HEK293 (cell line): Measurements from ENCODE around the gene IBTK.

ENCODE experiments used
- CTCF ChIA-PET: fragments of 350-600 bp; formaldehyde crosslinking; extraction: SDS; loops from one replicate; lab custom pipeline; 2021; ENCODE audit warnings: antibody characterized with exemption; lab: Yijun Ruan, JAX
- POLR2A ChIA-PET: fragments of 300-600 bp; formaldehyde crosslinking; extraction: SDS; loops from one replicate; lab custom pipeline; 2020; ENCODE audit warnings: antibody characterized with exemption, inconsistent platforms; lab: Yijun Ruan, JAX
- H3K27ac ChIP-seq: fragments of 200-500 bp; sonication (Bioruptor generic); 2 replicates; pipeline ENCODE4 v1.5.1; 2014; ENCODE audit warnings: low read depth, low read length, control low read depth, inconsistent platforms; ENCODE audit errors: extremely low read depth
- H3K36me3 ChIP-seq, 2 experiments: fragments of 200-500 bp in 1 of 2; sonication (Bioruptor generic) in 1 of 2; 1 replicate in 1 of 2; 2 replicates in 1 of 2; pipeline ENCODE4 v1.5.1; 2014 to 2017; ENCODE audit warnings: inconsistent platforms in 2 of 2, low read length in 2 of 2; ENCODE audit not compliant: control insufficient read depth in 2 of 2, insufficient read depth in 1 of 2
- H3K4me1 ChIP-seq: fragments of 200-500 bp; sonication (Bioruptor generic); 2 replicates; pipeline ENCODE4 v1.5.1; 2014; ENCODE audit warnings: mild to moderate bottlenecking, low read length, inconsistent platforms; ENCODE audit not compliant: control insufficient read depth, insufficient read depth
- H3K4me3 ChIP-seq: 2 replicates; pipeline ENCODE4 v1.5.1; 2011; ENCODE audit warnings: low read depth, mild to moderate bottlenecking, control low read depth, low read length, moderate library complexity
- H3K9me3 ChIP-seq: fragments of 200-500 bp; sonication (Bioruptor generic); 2 replicates; pipeline ENCODE4 v1.5.1; 2014; ENCODE audit warnings: low read depth, low read length, inconsistent platforms; ENCODE audit not compliant: control insufficient read depth, insufficient read depth
- BCL11B ChIP-seq: fragments of 450-650 bp; formaldehyde crosslinking; IDR thresholded peaks from 2 replicates; pipeline ENCODE4 v1.5.1; 2016; ENCODE audit warnings: low read depth, missing biosample characterization, missing genetic modification characterization
- GLI2 ChIP-seq: fragments of 450-650 bp; formaldehyde crosslinking; IDR thresholded peaks from 2 replicates; pipeline ENCODE4; 2017; ENCODE audit warnings: missing biosample characterization, missing genetic modification characterization, low read depth, borderline replicate concordance
- IKZF3 ChIP-seq: fragments of 450-650 bp; IDR thresholded peaks from 2 replicates; pipeline ENCODE4 v1.5.0; 2018; ENCODE audit warnings: missing biosample characterization, mild to moderate bottlenecking, missing genetic modification characterization, moderate library complexity
- OSR2 ChIP-seq: fragments of 450-650 bp; formaldehyde crosslinking; IDR thresholded peaks from 2 replicates; pipeline ENCODE4 v1.5.1; 2016; ENCODE audit warnings: missing biosample characterization, missing genetic modification characterization
- PRDM1 ChIP-seq: fragments of 450-650 bp; formaldehyde crosslinking; IDR thresholded peaks from 2 replicates; pipeline ENCODE4; 2016; ENCODE audit warnings: missing biosample characterization, missing genetic modification characterization
- ZNF132 ChIP-seq: fragments of 450-650 bp; formaldehyde crosslinking; IDR thresholded peaks from 2 replicates; pipeline ENCODE4 v1.5.1; 2017; ENCODE audit warnings: missing biosample characterization, missing genetic modification characterization, borderline replicate concordance
- ZNF157 ChIP-seq: fragments of 450-650 bp; formaldehyde crosslinking; IDR thresholded peaks from 2 replicates; pipeline ENCODE4 v1.5.1; 2016; ENCODE audit warnings: missing biosample characterization, missing genetic modification characterization
- ZNF175 ChIP-seq: fragments of 450-650 bp; formaldehyde crosslinking; IDR thresholded peaks from 2 replicates; pipeline ENCODE4 v1.5.1; 2016; ENCODE audit warnings: missing biosample characterization, missing genetic modification characterization
- ZNF302 ChIP-seq: fragments of 450-650 bp; formaldehyde crosslinking; IDR thresholded peaks from 2 replicates; pipeline ENCODE4 v1.5.1; 2016; ENCODE audit warnings: missing biosample characterization, missing genetic modification characterization, low read depth
- ZNF510 ChIP-seq: fragments of 450-650 bp; formaldehyde crosslinking; IDR thresholded peaks from 2 replicates; pipeline ENCODE4 v1.5.1; 2018; ENCODE audit warnings: mild to moderate bottlenecking, missing genetic modification characterization, missing biosample characterization; ENCODE audit not compliant: insufficient replicate concordance
- ZNF626 ChIP-seq: fragments of 450-650 bp; sonication (Bioruptor Pico); formaldehyde crosslinking; IDR thresholded peaks from 2 replicates; pipeline ENCODE4 v1.5.1; 2018; ENCODE audit warnings: missing biosample characterization, missing genetic modification characterization, inconsistent platforms
- ZSCAN16 ChIP-seq: fragments of 450-650 bp; formaldehyde crosslinking; IDR thresholded peaks from 2 replicates; pipeline ENCODE4 v1.5.1; 2016; ENCODE audit warnings: missing biosample characterization, missing genetic modification characterization
- TF ChIP-seq, protein P1 (sequence below): fragments of 450-650 bp; IDR thresholded peaks from 2 replicates; pipeline ENCODE4 v1.5.1; 2018; ENCODE audit warnings: missing biosample characterization, missing genetic modification characterization
- TF ChIP-seq, protein P2 (sequence below): fragments of 450-650 bp; formaldehyde crosslinking; IDR thresholded peaks from 2 replicates; pipeline ENCODE4 v1.5.1; 2017; ENCODE audit warnings: missing biosample characterization, missing genetic modification characterization
- TF ChIP-seq, protein P3 (sequence below): fragments of 450-650 bp; formaldehyde crosslinking; IDR thresholded peaks from 2 replicates; pipeline ENCODE4 v1.5.1; 2017; ENCODE audit warnings: missing biosample characterization, missing genetic modification characterization
- TF ChIP-seq, protein P4 (sequence below): fragments of 450-650 bp; formaldehyde crosslinking; IDR thresholded peaks from 2 replicates; pipeline ENCODE4 v1.5.1; 2016; ENCODE audit warnings: missing biosample characterization, missing genetic modification characterization

IBTK gene

DNA sequence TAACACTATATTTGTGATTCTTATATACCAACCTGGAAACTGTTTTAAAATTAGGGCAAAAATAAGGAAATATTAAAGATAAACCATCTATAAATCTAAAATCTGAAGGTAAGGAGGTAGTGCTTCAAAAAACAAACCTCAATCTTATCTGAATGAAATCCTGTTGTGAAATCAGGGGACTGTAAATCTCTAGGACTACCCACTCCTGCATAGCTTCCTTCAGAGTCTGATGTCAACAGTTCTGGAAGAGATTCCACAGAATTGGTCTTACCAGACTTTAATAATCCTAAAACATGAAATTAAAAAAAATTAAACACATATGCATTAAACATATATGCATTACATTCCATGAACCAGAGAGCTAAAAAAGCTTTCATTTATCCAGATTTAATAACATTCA is 51.4 kb downstream of the IBTK start:
- ChIA-PET CTCF (interaction anchor here (1.4 kb wide), 1 partner anchor 18 kb away, joined by 4 read pairs; no protein-coding TSS in a partner anchor), POLR2A (interaction anchor here (0.9 kb wide), 1 partner anchor 10 kb away, joined by 3 read pairs; no protein-coding TSS in a partner anchor)
- H3K4me1 ChIP-seq: no peaks in the 10 kb centered on the region
- TF ChIP-seq ZNF302 (tag by site-specific recombination) (no peak), ZNF132 (no peak)
- TF ChIP-seq, protein P1, sequence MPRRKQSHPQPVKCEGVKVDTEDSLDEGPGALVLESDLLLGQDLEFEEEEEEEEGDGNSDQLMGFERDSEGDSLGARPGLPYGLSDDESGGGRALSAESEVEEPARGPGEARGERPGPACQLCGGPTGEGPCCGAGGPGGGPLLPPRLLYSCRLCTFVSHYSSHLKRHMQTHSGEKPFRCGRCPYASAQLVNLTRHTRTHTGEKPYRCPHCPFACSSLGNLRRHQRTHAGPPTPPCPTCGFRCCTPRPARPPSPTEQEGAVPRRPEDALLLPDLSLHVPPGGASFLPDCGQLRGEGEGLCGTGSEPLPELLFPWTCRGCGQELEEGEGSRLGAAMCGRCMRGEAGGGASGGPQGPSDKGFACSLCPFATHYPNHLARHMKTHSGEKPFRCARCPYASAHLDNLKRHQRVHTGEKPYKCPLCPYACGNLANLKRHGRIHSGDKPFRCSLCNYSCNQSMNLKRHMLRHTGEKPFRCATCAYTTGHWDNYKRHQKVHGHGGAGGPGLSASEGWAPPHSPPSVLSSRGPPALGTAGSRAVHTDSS (tag by site-specific recombination): no peak
- TF ChIP-seq, protein P2, sequence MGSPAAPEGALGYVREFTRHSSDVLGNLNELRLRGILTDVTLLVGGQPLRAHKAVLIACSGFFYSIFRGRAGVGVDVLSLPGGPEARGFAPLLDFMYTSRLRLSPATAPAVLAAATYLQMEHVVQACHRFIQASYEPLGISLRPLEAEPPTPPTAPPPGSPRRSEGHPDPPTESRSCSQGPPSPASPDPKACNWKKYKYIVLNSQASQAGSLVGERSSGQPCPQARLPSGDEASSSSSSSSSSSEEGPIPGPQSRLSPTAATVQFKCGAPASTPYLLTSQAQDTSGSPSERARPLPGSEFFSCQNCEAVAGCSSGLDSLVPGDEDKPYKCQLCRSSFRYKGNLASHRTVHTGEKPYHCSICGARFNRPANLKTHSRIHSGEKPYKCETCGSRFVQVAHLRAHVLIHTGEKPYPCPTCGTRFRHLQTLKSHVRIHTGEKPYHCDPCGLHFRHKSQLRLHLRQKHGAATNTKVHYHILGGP (tag by site-specific recombination): no peak
- no peak overlapping the region for H3K27ac ChIP-seq
- peaks cover 75 to 89% of the 10 kb centered on the region in 2 experiments for H3K36me3 ChIP-seq
- no peaks in the 10 kb centered on the region for H3K9me3 ChIP-seq
- no peak overlapping the region for H3K4me3 ChIP-seq

DNA sequence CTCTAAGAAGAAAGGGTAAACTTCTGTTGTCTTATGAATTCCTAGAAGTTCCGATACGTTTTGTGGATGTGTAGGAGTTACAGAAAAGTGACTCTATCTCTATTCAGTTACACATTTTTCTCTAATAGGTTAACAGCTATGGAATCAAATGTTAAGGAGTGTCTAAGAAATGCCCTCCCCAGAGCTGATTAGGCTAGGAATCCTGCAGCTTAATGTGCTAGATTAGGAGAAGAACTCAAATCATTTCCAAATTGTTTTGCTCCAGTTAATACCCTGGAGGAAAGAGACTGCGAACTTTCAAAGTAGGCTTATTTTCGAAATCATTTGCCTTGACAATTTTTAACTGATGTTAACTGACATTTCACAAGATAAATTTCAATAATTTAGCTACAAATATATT is 51.9 kb downstream of the IBTK start:
- POLR2A ChIA-PET: no interaction called here
- Histone ChIP-seq H3K9me3 (no peaks in the 10 kb centered on the region), H3K36me3 (peaks cover 77 to 91% of the 10 kb centered on the region in 2 experiments), H3K4me3 (no peak overlapping the region), H3K27ac (no peak overlapping the region), H3K4me1 (no peaks in the 10 kb centered on the region)
- CTCF ChIA-PET: interaction anchor here (1.4 to 1.5 kb wide), 2 partner anchors 9 to 18 kb away, joined by 3 to 4 read pairs; no protein-coding TSS in a partner anchor
- TF ChIP-seq GLI2 (tag by site-specific recombination) (no peak), ZNF157 (tag by site-specific recombination) (no peak), OSR2 (tag by site-specific recombination) (no peak), IKZF3 (no peak), ZSCAN16 (tag by site-specific recombination) (no peak), ZNF626 (tag by site-specific recombination) (no peak), BCL11B (tag by site-specific recombination) (no peak), PRDM1 (tag by site-specific recombination) (no peak)

DNA sequence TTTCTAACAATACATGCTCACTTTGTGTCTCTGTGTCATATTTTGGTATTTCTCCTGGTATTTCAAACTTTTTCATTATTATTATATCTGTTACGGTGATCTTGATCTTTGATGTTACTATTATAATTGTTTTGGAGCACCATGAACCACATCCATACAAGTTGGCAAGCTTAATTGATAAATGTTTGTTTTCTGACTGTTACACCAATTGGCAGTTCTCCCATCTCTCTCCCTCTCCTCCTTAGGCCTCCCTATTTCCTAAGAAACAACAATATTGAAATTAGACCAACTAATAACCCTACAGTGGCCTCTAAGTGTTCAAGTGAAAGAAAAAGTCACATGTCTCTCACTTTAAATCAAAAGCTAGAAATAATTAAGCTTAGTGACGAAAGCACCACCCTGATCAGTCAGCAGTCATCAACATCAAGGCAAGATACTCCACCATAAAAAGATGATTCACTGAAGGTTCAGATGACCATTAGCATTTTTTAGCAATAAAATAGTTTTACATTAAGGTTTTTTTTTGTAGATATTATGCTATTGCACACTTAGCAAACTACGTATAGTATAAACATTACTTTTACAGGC is 61.5 kb downstream of the IBTK start:
- Histone ChIP-seq H3K9me3 (no peaks in the 10 kb centered on the region), H3K27ac (no peak overlapping the region)
- CTCF ChIA-PET: no interaction called here
- no peak for TF ChIP-seq ZNF510
- no peak for TF ChIP-seq ZNF175
- TF ChIP-seq, protein P3, sequence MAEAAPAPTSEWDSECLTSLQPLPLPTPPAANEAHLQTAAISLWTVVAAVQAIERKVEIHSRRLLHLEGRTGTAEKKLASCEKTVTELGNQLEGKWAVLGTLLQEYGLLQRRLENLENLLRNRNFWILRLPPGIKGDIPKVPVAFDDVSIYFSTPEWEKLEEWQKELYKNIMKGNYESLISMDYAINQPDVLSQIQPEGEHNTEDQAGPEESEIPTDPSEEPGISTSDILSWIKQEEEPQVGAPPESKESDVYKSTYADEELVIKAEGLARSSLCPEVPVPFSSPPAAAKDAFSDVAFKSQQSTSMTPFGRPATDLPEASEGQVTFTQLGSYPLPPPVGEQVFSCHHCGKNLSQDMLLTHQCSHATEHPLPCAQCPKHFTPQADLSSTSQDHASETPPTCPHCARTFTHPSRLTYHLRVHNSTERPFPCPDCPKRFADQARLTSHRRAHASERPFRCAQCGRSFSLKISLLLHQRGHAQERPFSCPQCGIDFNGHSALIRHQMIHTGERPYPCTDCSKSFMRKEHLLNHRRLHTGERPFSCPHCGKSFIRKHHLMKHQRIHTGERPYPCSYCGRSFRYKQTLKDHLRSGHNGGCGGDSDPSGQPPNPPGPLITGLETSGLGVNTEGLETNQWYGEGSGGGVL (tag by site-specific recombination): no peak
- no peak for TF ChIP-seq ZNF132
- TF ChIP-seq, protein P4, sequence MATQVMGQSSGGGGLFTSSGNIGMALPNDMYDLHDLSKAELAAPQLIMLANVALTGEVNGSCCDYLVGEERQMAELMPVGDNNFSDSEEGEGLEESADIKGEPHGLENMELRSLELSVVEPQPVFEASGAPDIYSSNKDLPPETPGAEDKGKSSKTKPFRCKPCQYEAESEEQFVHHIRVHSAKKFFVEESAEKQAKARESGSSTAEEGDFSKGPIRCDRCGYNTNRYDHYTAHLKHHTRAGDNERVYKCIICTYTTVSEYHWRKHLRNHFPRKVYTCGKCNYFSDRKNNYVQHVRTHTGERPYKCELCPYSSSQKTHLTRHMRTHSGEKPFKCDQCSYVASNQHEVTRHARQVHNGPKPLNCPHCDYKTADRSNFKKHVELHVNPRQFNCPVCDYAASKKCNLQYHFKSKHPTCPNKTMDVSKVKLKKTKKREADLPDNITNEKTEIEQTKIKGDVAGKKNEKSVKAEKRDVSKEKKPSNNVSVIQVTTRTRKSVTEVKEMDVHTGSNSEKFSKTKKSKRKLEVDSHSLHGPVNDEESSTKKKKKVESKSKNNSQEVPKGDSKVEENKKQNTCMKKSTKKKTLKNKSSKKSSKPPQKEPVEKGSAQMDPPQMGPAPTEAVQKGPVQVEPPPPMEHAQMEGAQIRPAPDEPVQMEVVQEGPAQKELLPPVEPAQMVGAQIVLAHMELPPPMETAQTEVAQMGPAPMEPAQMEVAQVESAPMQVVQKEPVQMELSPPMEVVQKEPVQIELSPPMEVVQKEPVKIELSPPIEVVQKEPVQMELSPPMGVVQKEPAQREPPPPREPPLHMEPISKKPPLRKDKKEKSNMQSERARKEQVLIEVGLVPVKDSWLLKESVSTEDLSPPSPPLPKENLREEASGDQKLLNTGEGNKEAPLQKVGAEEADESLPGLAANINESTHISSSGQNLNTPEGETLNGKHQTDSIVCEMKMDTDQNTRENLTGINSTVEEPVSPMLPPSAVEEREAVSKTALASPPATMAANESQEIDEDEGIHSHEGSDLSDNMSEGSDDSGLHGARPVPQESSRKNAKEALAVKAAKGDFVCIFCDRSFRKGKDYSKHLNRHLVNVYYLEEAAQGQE (tag by site-specific recombination): no peak
- TF ChIP-seq, all 188 proteins: peak for 0
- Histone ChIP-seq H3K4me3 (no peak overlapping the region), H3K36me3 (peaks cover 47 to 62% of the 10 kb centered on the region in 2 experiments), H3K4me1 (no peaks in the 10 kb centered on the region)
- POLR2A ChIA-PET: interaction anchor here (1.2 kb wide), 1 partner anchor 11 kb away, joined by 3 read pairs; no protein-coding TSS in a partner anchor
